NCI-H82 treated with DMSO at 0.1 percent for 48 hours (cell line): ENCODE results near the gene GPD1L.
"Not testable (repeated sequence)": the region's sequence is repeated elsewhere in the genome, so short reads cannot be mapped to it uniquely, and the experiment has no call there.

Experiments
- DNase-seq: peaks from one replicate; lab custom pipeline; 2025; ENCODE audit not compliant: unreplicated experiment; lab: John Stamatoyannopoulos, UW

The GPD1L gene

GRCh38 chr3:32177702-32178198, 71.3 kb downstream of the GPD1L start:
- DNase-seq: peak; percentile 47

- DNase-seq: no peak
Observed at GRCh38 chr3:32180141-32180784, 73.8 kb downstream of the GPD1L start.

- no peak for DNase-seq
Observed at GRCh38 chr3:32181365-32181764, 74.9 kb downstream of the GPD1L start.

- no peak for DNase-seq
Observed at GRCh38 chr3:32181796-32182195, 75.4 kb downstream of the GPD1L start.

- DNase-seq: no peak
Observed at GRCh38 chr3:32184187-32184730, 77.8 kb downstream of the GPD1L start.

GRCh38 chr3:32186097-32186496, 79.7 kb downstream of the GPD1L start:
- DNase-seq: no peak

GRCh38 chr3:32186876-32187275, 80.5 kb downstream of the GPD1L start:
- no peak for DNase-seq

GRCh38 chr3:32189693-32190092, 83.3 kb downstream of the GPD1L start:
- DNase-seq: no peak

- DNase-seq: not testable (repeated sequence)
Observed at GRCh38 chr3:32190556-32190955, 84.1 kb downstream of the GPD1L start.

GRCh38 chr3:32193101-32193500, 86.7 kb downstream of the GPD1L start:
- DNase-seq: no peak

GRCh38 chr3:32194653-32195052, 88.2 kb downstream of the GPD1L start:
- DNase-seq: no peak

- no peak for DNase-seq
Observed at GRCh38 chr3:32195995-32196540, 89.6 kb downstream of the GPD1L start.

- no peak for DNase-seq
Observed at GRCh38 chr3:32197991-32198390, 91.6 kb downstream of the GPD1L start.

- DNase-seq: no peak
Observed at GRCh38 chr3:32198714-32199113, 92.3 kb downstream of the GPD1L start.

GRCh38 chr3:32200490-32200889, 94.1 kb downstream of the GPD1L start:
- no peak for DNase-seq

GRCh38 chr3:32200992-32201758, 94.8 kb downstream of the GPD1L start:
- DNase-seq: no peak

- no peak for DNase-seq
Observed at GRCh38 chr3:32202496-32202895, 96.1 kb downstream of the GPD1L start.

GRCh38 chr3:32203854-32204253, 97.4 kb downstream of the GPD1L start:
- no peak for DNase-seq

- DNase-seq: no peak
Observed at GRCh38 chr3:32208447-32208846, 102.0 kb downstream of the GPD1L start.

GRCh38 chr3:32215185-32215584, 108.8 kb downstream of the GPD1L start:
- DNase-seq: no peak

- DNase-seq: no peak
Observed at GRCh38 chr3:32216172-32216783, 109.9 kb downstream of the GPD1L start.
